SK-N-MC (cell line): Measurements from ENCODE around the gene SPRN.
"Not testable (repeated sequence)": the region's sequence is repeated elsewhere in the genome, so short reads cannot be mapped to it uniquely, and the experiment has no call there.

Source experiments
- EZH2 ChIP-seq: fragments of 200-600 bp; sonication (generic); IDR thresholded peaks from one replicate; pipeline ENCODE4 v1.6.1; 2017; ENCODE audit warnings: antibody characterized with exemption
- FOXP2 ChIP-seq: optimal IDR thresholded peaks from 2 replicates; pipeline ENCODE3; 2011; ENCODE audit warnings: mild to moderate bottlenecking, moderate library complexity; ENCODE audit not compliant: insufficient read depth; ENCODE audit errors: extremely low read length, control extremely low read depth
- POLR2AphosphoS5 ChIP-seq: IDR thresholded peaks from 2 replicates; pipeline ENCODE4 v1.6.1; 2012; ENCODE audit warnings: mild to moderate bottlenecking, low read depth, low read length, borderline replicate concordance

GRCh38 chr10:133376183-133376582, 48.2 kb downstream of the SPRN start:
- TF ChIP-seq POLR2AphosphoS5, EZH2, FOXP2: not testable (repeated sequence)
